Stomach smooth muscle (tissue), 2 donors: Measurements from ENCODE around the gene NTRK3.

Experiments
- H3K27ac ChIP-seq: one replicate; pipeline ENCODE4 v1.7.0; 2013; ENCODE audit warnings: mild to moderate bottlenecking, low read length, inconsistent platforms
- H3K27me3 ChIP-seq, 2 donors: one replicate each; pipeline ENCODE4 v1.7.0; 2013; ENCODE audit warnings: low read length in 2 of 2; ENCODE audit not compliant: insufficient read depth in 2 of 2, control insufficient read depth in 1 of 2
- H3K36me3 ChIP-seq, 2 donors: one replicate each; pipeline ENCODE4 v1.7.0; 2013; ENCODE audit warnings: low read length in 2 of 2; ENCODE audit not compliant: control insufficient read depth in 2 of 2, insufficient read depth in 2 of 2
- H3K4me1 ChIP-seq: one replicate; pipeline ENCODE4 v1.7.0; 2013; ENCODE audit warnings: low read length; ENCODE audit not compliant: control insufficient read depth, insufficient read depth
- H3K4me3 ChIP-seq, 2 donors: one replicate each; pipeline ENCODE4 v1.7.0; 2013; ENCODE audit warnings: low read length in 2 of 2
- H3K9ac ChIP-seq, 2 donors: one replicate each; pipeline ENCODE4 v1.7.0; 2013; ENCODE audit warnings: low read length in 2 of 2, mild to moderate bottlenecking in 1 of 2
- H3K9me3 ChIP-seq, 2 donors: one replicate each; pipeline ENCODE4 v1.7.0; 2013; ENCODE audit warnings: low read length in 2 of 2; ENCODE audit not compliant: control insufficient read depth in 2 of 2
- donor health status: healthy.
- donor health status: Pancreatic carcinoma.

The NTRK3 gene

DNA sequence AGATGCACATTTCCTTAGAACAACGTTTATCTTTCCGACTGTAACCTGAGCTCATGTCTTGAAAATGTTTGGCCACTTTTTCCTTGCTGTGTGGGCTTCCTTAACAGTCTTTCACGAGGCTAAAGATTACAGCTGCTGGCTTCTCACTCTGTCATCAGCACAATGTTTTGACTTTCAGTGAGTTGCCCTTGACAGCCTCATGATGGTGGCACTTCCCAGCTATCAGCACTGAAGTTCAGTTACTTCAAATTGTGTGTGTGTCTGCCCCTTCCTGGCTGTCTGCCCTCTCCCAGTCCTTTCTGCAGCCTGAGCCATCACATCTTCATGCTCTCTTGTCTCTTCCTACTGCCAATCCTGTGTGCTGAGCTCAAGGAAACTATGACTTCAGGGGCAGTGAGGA is 152.2 kb downstream of the NTRK3 start:
- Histone ChIP-seq H3K36me3 (no peaks in the 10 kb centered on the region), H3K9me3 (no peaks in the 10 kb centered on the region), H3K9ac (no peak overlapping the region)

DNA sequence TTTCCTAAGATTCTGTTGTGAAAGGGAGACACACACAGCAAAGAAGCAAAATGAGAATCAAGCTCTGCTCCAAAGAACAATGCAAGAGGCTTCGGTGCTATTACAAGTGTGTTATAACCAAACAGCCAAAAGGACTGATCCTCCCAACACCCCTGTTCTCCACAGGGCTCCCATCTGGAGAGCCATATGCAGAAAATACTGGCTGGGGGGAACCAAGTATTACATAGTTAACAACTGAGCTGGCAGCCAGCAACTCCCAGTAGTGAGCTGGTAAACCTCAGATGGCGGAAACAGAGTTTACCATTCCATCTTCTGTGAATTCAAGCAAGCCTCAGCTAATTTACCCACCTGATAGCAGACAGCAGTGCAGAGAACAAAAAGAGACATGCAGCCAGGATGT is 156.4 kb downstream of the NTRK3 start:
- no peak overlapping the region for H3K9ac ChIP-seq
- peaks cover 11% of the 10 kb centered on the region for H3K4me1 ChIP-seq
- no peak overlapping the region for H3K27ac ChIP-seq
- H3K9me3 ChIP-seq: no peaks in the 10 kb centered on the region
- H3K36me3 ChIP-seq: no peaks in the 10 kb centered on the region
- peaks cover 0 to 2% of the 10 kb centered on the region in 2 donors for H3K27me3 ChIP-seq
- no peak overlapping the region for H3K4me3 ChIP-seq

More for the DNA sequence above, 152.2 kb downstream of the NTRK3 start:
- H3K27ac ChIP-seq: no peak overlapping the region
- peaks cover 3% of the 10 kb centered on the region for H3K4me1 ChIP-seq
- peaks cover 0 to 2% of the 10 kb centered on the region in 2 donors for H3K27me3 ChIP-seq
- H3K4me3 ChIP-seq: no peak overlapping the region

DNA sequence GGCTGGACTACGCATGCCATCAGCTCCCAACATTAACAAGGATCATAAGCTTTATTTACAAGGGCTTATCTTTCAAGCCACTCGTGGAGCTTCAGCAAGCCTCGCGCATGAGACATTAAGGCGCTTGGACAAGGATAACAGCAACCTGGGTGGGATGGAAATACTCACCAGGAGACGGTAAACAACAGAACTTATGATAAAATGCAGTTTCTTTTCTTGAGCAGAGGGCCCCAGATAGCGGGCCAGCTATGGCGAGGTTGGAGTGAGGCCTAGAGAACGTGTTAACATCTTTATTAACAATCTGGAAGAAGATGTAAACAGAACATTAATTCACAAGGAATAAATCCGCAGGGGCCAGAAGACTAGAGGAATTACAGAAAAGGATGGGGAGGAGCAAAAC is 158.2 kb downstream of the NTRK3 start:
- no peaks in the 10 kb centered on the region for H3K36me3 ChIP-seq
- H3K27me3 ChIP-seq: peaks cover 0 to 2% of the 10 kb centered on the region in 2 donors
- peaks cover 9% of the 10 kb centered on the region for H3K4me1 ChIP-seq
- H3K4me3 ChIP-seq: no peak overlapping the region
- no peak overlapping the region for H3K27ac ChIP-seq
- H3K9me3 ChIP-seq: no peaks in the 10 kb centered on the region
- no peak overlapping the region for H3K9ac ChIP-seq

GRCh38 chr15:88091444-88092016 is 165.0 kb downstream of the NTRK3 start:
- Histone ChIP-seq H3K27ac (no peak overlapping the region), H3K27me3 (no peaks in the 10 kb centered on the region), H3K9ac (no peak overlapping the region), H3K4me1 (no peaks in the 10 kb centered on the region), H3K4me3 (no peak overlapping the region), H3K9me3 (peaks cover 4 to 6% of the 10 kb centered on the region in 2 donors), H3K36me3 (no peaks in the 10 kb centered on the region)

DNA sequence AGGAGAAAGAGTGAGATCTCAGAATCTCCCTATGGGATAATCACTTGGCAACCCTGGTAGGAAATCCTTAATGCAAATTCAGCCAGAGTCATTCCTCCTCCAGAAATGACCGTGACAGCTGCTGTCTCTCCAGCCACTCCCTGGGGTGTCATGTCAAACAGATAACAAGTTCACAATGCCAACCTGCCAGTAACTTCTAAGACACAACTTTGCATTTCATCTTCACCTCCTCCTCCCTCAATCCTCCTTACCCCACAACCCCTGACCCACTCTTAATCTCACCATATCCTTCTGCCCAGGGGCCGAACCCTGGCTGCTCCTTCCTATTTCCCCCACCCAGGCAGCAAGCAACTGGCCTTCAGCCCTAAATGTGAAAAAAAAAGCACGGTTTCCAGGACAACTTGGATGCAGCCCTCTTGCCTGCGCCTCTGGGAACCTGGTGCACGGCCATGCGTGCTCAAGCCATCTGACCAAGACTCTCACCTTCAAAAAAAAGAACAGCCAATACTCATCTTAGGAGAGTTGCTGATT is 166.0 kb downstream of the NTRK3 start:
- peaks cover 4 to 6% of the 10 kb centered on the region in 2 donors for H3K9me3 ChIP-seq
- no peak overlapping the region for H3K27ac ChIP-seq
- no peak overlapping the region for H3K9ac ChIP-seq
- H3K27me3 ChIP-seq: no peaks in the 10 kb centered on the region
- no peaks in the 10 kb centered on the region for H3K36me3 ChIP-seq
- no peaks in the 10 kb centered on the region for H3K4me1 ChIP-seq
- no peak overlapping the region for H3K4me3 ChIP-seq

GRCh38 chr15:88089731-88090130 is 166.8 kb downstream of the NTRK3 start:
- Histone ChIP-seq H3K27me3 (no peaks in the 10 kb centered on the region), H3K36me3 (no peaks in the 10 kb centered on the region), H3K27ac (no peak overlapping the region), H3K4me1 (no peaks in the 10 kb centered on the region), H3K9me3 (peaks cover 4 to 6% of the 10 kb centered on the region in 2 donors), H3K9ac (no peak overlapping the region), H3K4me3 (no peak overlapping the region)

GRCh38 chr15:88089024-88089620 is 167.4 kb downstream of the NTRK3 start:
- Histone ChIP-seq H3K9ac (no peak overlapping the region), H3K9me3 (peaks cover 4 to 6% of the 10 kb centered on the region in 2 donors), H3K27ac (no peak overlapping the region), H3K4me3 (no peak overlapping the region), H3K36me3 (no peaks in the 10 kb centered on the region), H3K4me1 (no peaks in the 10 kb centered on the region), H3K27me3 (no peaks in the 10 kb centered on the region)

- H3K27me3 ChIP-seq: no peaks in the 10 kb centered on the region
- H3K9ac ChIP-seq: no peak overlapping the region
- H3K4me1 ChIP-seq: no peaks in the 10 kb centered on the region
- no peak overlapping the region for H3K27ac ChIP-seq
- H3K36me3 ChIP-seq: no peaks in the 10 kb centered on the region
- H3K4me3 ChIP-seq: peak overlapping the region in 1 of 2 donors; percentile 29
- no peaks in the 10 kb centered on the region for H3K9me3 ChIP-seq
These were observed 172.5 kb downstream of the NTRK3 start for GRCh38 chr15:88083811-88084760.

- no peak overlapping the region for H3K9ac ChIP-seq
- H3K9me3 ChIP-seq: no peaks in the 10 kb centered on the region
- H3K36me3 ChIP-seq: no peaks in the 10 kb centered on the region
- no peaks in the 10 kb centered on the region for H3K27me3 ChIP-seq
- H3K4me3 ChIP-seq: no peak overlapping the region
- H3K4me1 ChIP-seq: no peaks in the 10 kb centered on the region
- H3K27ac ChIP-seq: no peak overlapping the region
These were observed 175.9 kb downstream of the NTRK3 start for GRCh38 chr15:88080616-88081015.

- Histone ChIP-seq H3K27me3 (no peaks in the 10 kb centered on the region), H3K36me3 (no peaks in the 10 kb centered on the region), H3K9me3 (no peaks in the 10 kb centered on the region), H3K4me1 (no peaks in the 10 kb centered on the region), H3K27ac (no peak overlapping the region), H3K4me3 (no peak overlapping the region), H3K9ac (no peak overlapping the region)
These were observed 179.1 kb downstream of the NTRK3 start for GRCh38 chr15:88077296-88078020.
